Activated CD8-positive, alpha-beta T cell treated with anti-CD3 and anti-CD28 coated beads for 36 hours (primary cell): Measurements from ENCODE around the gene TNS3. TPM values are rescaled to one million over a fixed set of nuclear protein-coding genes. Genes with fewer than 3 reads are reported as not detected.

Experiments
- ATAC-seq: fragments of 200-7000 bp; cut with Tn5 transposase; one replicate; pipeline ENCODE4 v1.10.0; 2021; ENCODE audit warnings: mild to moderate bottlenecking, moderate library complexity
- CTCF ChIA-PET: fragments of 350-600 bp; sonication (Branson Sonifier 250); formaldehyde crosslinking; loops from one replicate; lab custom pipeline; 2021; ENCODE audit warnings: antibody characterized with exemption; lab: Charles Lee
- POLR2A ChIA-PET: fragments of 350-600 bp; sonication (Branson Sonifier 250); formaldehyde crosslinking; loops from one replicate; lab custom pipeline; 2021; ENCODE audit warnings: antibody characterized with exemption; lab: Charles Lee
- DNase-seq: peaks from one replicate; pipeline ENCODE4 v3.0.0-alpha.2; 2020
- H3K27ac Mint-ChIP-seq: one replicate; pipeline ENCODE4 v1.8.0; 2021; ENCODE audit warnings: mild to moderate bottlenecking, mixed read lengths
- H3K27me3 Mint-ChIP-seq: one replicate; pipeline ENCODE4 v1.8.0; 2021; ENCODE audit warnings: mixed read lengths
- H3K36me3 Mint-ChIP-seq: one replicate; pipeline ENCODE4 v1.8.0; 2021; ENCODE audit warnings: low read depth, mixed read lengths
- H3K4me1 Mint-ChIP-seq: one replicate; pipeline ENCODE4 v1.8.0; 2021; ENCODE audit warnings: low read depth, mixed read lengths
- H3K4me3 Mint-ChIP-seq: one replicate; pipeline ENCODE4 v1.8.0; 2021; ENCODE audit warnings: mild to moderate bottlenecking, moderate library complexity, mixed read lengths
- H3K9me3 Mint-ChIP-seq: one replicate; pipeline ENCODE4 v1.8.0; 2021; ENCODE audit warnings: mixed read lengths
- CTCF ChIP-seq: fragments of 200-600 bp; IDR thresholded peaks from one replicate; pipeline ENCODE4 v1.8.0; 2022; ENCODE audit warnings: antibody characterized with exemption, mild to moderate bottlenecking
- intact Hi-C: fragments of 100-400 bp; cut with micrococcal nuclease; formaldehyde crosslinking; loops from one replicate; pipeline ENCODE4 v1.10.0; 2022
- total RNA-seq, 2 experiments: library from RNA; stranded (reverse); gene quantifications; one replicate each; pipeline ENCODE4 v1.2.3, GENCODE V29; 2021

The TNS3 gene
- total RNA-seq, 2 experiments from 2014 or later = 0.04 to 0.16 TPM

GRCh38 chr7:47506382-47507339 is 75.2 kb downstream of the TNS3 start:
- no peaks in the 10 kb centered on the region for H3K9me3 Mint-ChIP-seq
- no peaks in the 10 kb centered on the region for H3K27me3 Mint-ChIP-seq
- no peak overlapping the region for H3K27ac Mint-ChIP-seq
- ATAC-seq = no peak
- no peak for TF ChIP-seq CTCF
- no peak for DNase-seq
- H3K36me3 Mint-ChIP-seq = no peaks in the 10 kb centered on the region
- ChIA-PET CTCF (interaction anchor here (0.6 kb wide), 1 partner anchor 1334 kb away, joined by 3 read pairs; no protein-coding TSS in a partner anchor), POLR2A (no interaction called here)
- intact Hi-C loops = no loop called here
- no peaks in the 10 kb centered on the region for H3K4me1 Mint-ChIP-seq
- H3K4me3 Mint-ChIP-seq = no peak overlapping the region

GRCh38 chr7:47505312-47506007 is 76.5 kb downstream of the TNS3 start:
- intact Hi-C loops = no loop called here
- H3K4me1 Mint-ChIP-seq = no peaks in the 10 kb centered on the region
- no peak overlapping the region for H3K27ac Mint-ChIP-seq
- ATAC-seq (no peak), DNase-seq (no peak)
- H3K36me3 Mint-ChIP-seq = no peaks in the 10 kb centered on the region
- no peaks in the 10 kb centered on the region for H3K9me3 Mint-ChIP-seq
- no peaks in the 10 kb centered on the region for H3K27me3 Mint-ChIP-seq
- ChIA-PET POLR2A (no interaction called here), CTCF (no interaction called here)
- no peak overlapping the region for H3K4me3 Mint-ChIP-seq
- no peak for TF ChIP-seq CTCF

GRCh38 chr7:47504551-47505311 is 77.2 kb downstream of the TNS3 start:
- POLR2A ChIA-PET = no interaction called here
- H3K27me3 Mint-ChIP-seq = no peaks in the 10 kb centered on the region
- TF ChIP-seq CTCF = no peak
- no peaks in the 10 kb centered on the region for H3K36me3 Mint-ChIP-seq
- no peak overlapping the region for H3K4me3 Mint-ChIP-seq
- no peaks in the 10 kb centered on the region for H3K4me1 Mint-ChIP-seq
- ATAC-seq (no peak), DNase-seq (no peak)
- CTCF ChIA-PET = no interaction called here
- H3K9me3 Mint-ChIP-seq = no peaks in the 10 kb centered on the region
- intact Hi-C loops = no loop called here
- H3K27ac Mint-ChIP-seq = no peak overlapping the region

GRCh38 chr7:47503281-47503680 is 78.6 kb downstream of the TNS3 start:
- Mint-ChIP-seq H3K27ac (no peak overlapping the region), H3K9me3 (no peaks in the 10 kb centered on the region), H3K4me3 (no peak overlapping the region), H3K4me1 (no peaks in the 10 kb centered on the region), H3K36me3 (no peaks in the 10 kb centered on the region), H3K27me3 (no peaks in the 10 kb centered on the region)
- DNase-seq (no peak), ATAC-seq (no peak)
- POLR2A ChIA-PET = no interaction called here
- CTCF ChIA-PET = no interaction called here
- no peak for TF ChIP-seq CTCF
- intact Hi-C loops = no loop called here
